Panc1 (cell line): Measurements from ENCODE around the gene SLCO2B1. TPM values are rescaled to one million over a fixed set of nuclear protein-coding genes. Genes with fewer than 3 reads are reported as not detected.

Experiments used
- ATAC-seq: fragments of 200-7000 bp; cut with Tn5 transposase; 2 replicates; pipeline ENCODE4 v1.9.1; 2020; ENCODE audit warnings: mild to moderate bottlenecking, moderate library complexity
- BruUV-seq: library from RNA; stranded (reverse); fragments of 400-500 nt; replicated peaks from 2 replicates; lab custom pipeline; 2021; lab: Mats Ljungman, UMichigan
- CTCF ChIA-PET: fragments of 300-600 bp; sonication (Branson Sonifier 250); formaldehyde crosslinking; loops from one replicate; lab custom pipeline; 2022; ENCODE audit warnings: antibody characterized with exemption; lab: Charles Lee
- POLR2A ChIA-PET: fragments of 300-600 bp; sonication (Branson Sonifier 250); formaldehyde crosslinking; loops from one replicate; lab custom pipeline; 2022; ENCODE audit warnings: antibody characterized with exemption; lab: Charles Lee
- DNase-seq: peaks from one replicate; pipeline ENCODE4 v3.0.0-alpha.2; 2010; ENCODE audit warnings: low read depth, low spot score
- H3K27ac ChIP-seq: 2 replicates; pipeline ENCODE4 v1.5.1; 2011; ENCODE audit warnings: mild to moderate bottlenecking, low read length, inconsistent platforms
- H3K27me3 ChIP-seq: fragments of 200-500 bp; sonication (Bioruptor generic); 2 replicates; pipeline ENCODE4 v1.6.0; 2014; ENCODE audit warnings: low read length, inconsistent platforms; ENCODE audit not compliant: control insufficient read depth, insufficient read depth
- H3K36me3 ChIP-seq: fragments of 200-500 bp; sonication (Bioruptor generic); 2 replicates; pipeline ENCODE4 v1.5.1; 2014; ENCODE audit warnings: inconsistent platforms, mild to moderate bottlenecking, low read length, moderate library complexity; ENCODE audit not compliant: control insufficient read depth, insufficient read depth
- H3K4me1 ChIP-seq: 2 replicates; pipeline ENCODE4 v1.5.1; 2011; ENCODE audit warnings: inconsistent platforms, mild to moderate bottlenecking, low read length, moderate library complexity; ENCODE audit not compliant: control insufficient read depth, insufficient read depth
- H3K4me3 ChIP-seq, 2 experiments: 2 replicates each; pipeline ENCODE4 v1.5.1; 2011 to 2012; ENCODE audit warnings: low read depth in 2 of 2, low read length in 2 of 2, mild to moderate bottlenecking in 2 of 2, inconsistent platforms in 1 of 2, moderate library complexity in 1 of 2
- H3K9me3 ChIP-seq: fragments of 200-500 bp; sonication (Bioruptor generic); 2 replicates; pipeline ENCODE4 v1.5.1; 2014; ENCODE audit warnings: low read depth, mild to moderate bottlenecking, inconsistent platforms, low read length, moderate library complexity; ENCODE audit not compliant: control insufficient read depth, insufficient read depth
- CTCF ChIP-seq: fragments of 450-650 bp; IDR thresholded peaks from 2 replicates; pipeline ENCODE4 v1.5.1; 2017; ENCODE audit warnings: mild to moderate bottlenecking
- POLR2AphosphoS5 ChIP-seq: IDR thresholded peaks from 2 replicates; pipeline ENCODE4 v1.6.1; 2012; ENCODE audit warnings: mild to moderate bottlenecking, low read depth, low read length, moderate library complexity
- SIN3A ChIP-seq: IDR thresholded peaks from 2 replicates; pipeline ENCODE4 v1.6.1; 2012; ENCODE audit warnings: low read depth, mild to moderate bottlenecking, low read length, moderate library complexity, borderline replicate concordance; ENCODE audit not compliant: insufficient read depth
- TCF7L2 ChIP-seq: IDR thresholded peaks from 2 replicates; pipeline ENCODE4 v1.6.1; 2011; ENCODE audit warnings: mild to moderate bottlenecking, low read depth, low read length, inconsistent platforms
- in situ Hi-C: cut with HindIII; loops from 2 replicates; pipeline ENCODE4 v1.10.0; 2016; ENCODE audit warnings: low sequenced_read_pairs, low pct_unique_long_range_greater_than_20kb
- intact Hi-C: fragments of 100-400 bp; cut with micrococcal nuclease; formaldehyde crosslinking; loops from one replicate; pipeline ENCODE4 v1.10.0; 2022; ENCODE audit not compliant: unreplicated experiment
- total RNA-seq: library from RNA; stranded (reverse); gene quantifications from one replicate; pipeline ENCODE4 v1.2.1, GENCODE V29; 2021; ENCODE audit not compliant: unreplicated experiment
- TF ChIP-seq, protein P1 (sequence below), 2 experiments: IDR thresholded peaks; 2 replicates each; pipeline ENCODE4 v1.6.1; 2011 to 2012; ENCODE audit warnings: low read depth in 2 of 2, control low read depth in 1 of 2, low read length in 1 of 2, mild to moderate bottlenecking in 1 of 2, moderate library complexity in 1 of 2; ENCODE audit not compliant: insufficient read depth in 1 of 2

Gene SLCO2B1
- total RNA-seq, 1 experiment from 2014 or later: 0.77 TPM

GRCh38 chr11:75144716-75145014 is 6.2 kb upstream of the SLCO2B1 start:
- ChIA-PET CTCF (interaction anchor here (0.6 to 5.8 kb wide), 21 partner anchors 23 to 559 kb away, joined by 3 to 66 read pairs (median 6); partner anchors contain the start of gene TPBGL), POLR2A (interaction anchor here (0.6 to 0.7 kb wide), 2 partner anchors 44 to 63 kb away, joined by 5 to 10 read pairs; no protein-coding TSS in a partner anchor)
- DNase-seq (no peak), ATAC-seq (no peak)
- no peak for TF ChIP-seq TCF7L2
- intact Hi-C loops: loop anchor here (2.0 to 5.0 kb wide), 2 partner anchors 60 to 122 kb away; no protein-coding TSS in a partner anchor
- Histone ChIP-seq H3K27me3 (peaks cover 2% of the 10 kb centered on the region; the same call in 1 of the 2 replicates), H3K36me3 (no peaks in the 10 kb centered on the region), H3K27ac (no peak overlapping the region), H3K4me1 (peaks cover 10% of the 10 kb centered on the region), H3K9me3 (no peaks in the 10 kb centered on the region), H3K4me3 (no peak overlapping the region)
- no TSS peak for BruUV-seq
- in situ Hi-C loops: no loop called here

GRCh38 chr11:75145196-75145971 is 5.5 kb upstream of the SLCO2B1 start:
- in situ Hi-C loops: no loop called here
- Histone ChIP-seq H3K36me3 (no peaks in the 10 kb centered on the region), H3K4me3 (no peak overlapping the region), H3K4me1 (peaks cover 10% of the 10 kb centered on the region), H3K27me3 (peaks cover 2% of the 10 kb centered on the region; the same call in 1 of the 2 replicates), H3K27ac (no peak overlapping the region), H3K9me3 (no peaks in the 10 kb centered on the region)
- POLR2A ChIA-PET: interaction anchor here (0.6 kb wide), 2 partner anchors 15 to 62 kb away, joined by 3 to 5 read pairs; no protein-coding TSS in a partner anchor
- no peak for DNase-seq
- CTCF ChIA-PET: interaction anchor here (0.6 to 5.8 kb wide), 18 partner anchors 22 to 558 kb away, joined by 3 to 66 read pairs (median 6); partner anchors contain the start of gene TPBGL
- no TSS peak for BruUV-seq
- intact Hi-C loops: loop anchor here (2.0 kb wide), 1 partner anchor 59 kb away; no protein-coding TSS in a partner anchor
- no peak for ATAC-seq
- TF ChIP-seq, protein P1, sequence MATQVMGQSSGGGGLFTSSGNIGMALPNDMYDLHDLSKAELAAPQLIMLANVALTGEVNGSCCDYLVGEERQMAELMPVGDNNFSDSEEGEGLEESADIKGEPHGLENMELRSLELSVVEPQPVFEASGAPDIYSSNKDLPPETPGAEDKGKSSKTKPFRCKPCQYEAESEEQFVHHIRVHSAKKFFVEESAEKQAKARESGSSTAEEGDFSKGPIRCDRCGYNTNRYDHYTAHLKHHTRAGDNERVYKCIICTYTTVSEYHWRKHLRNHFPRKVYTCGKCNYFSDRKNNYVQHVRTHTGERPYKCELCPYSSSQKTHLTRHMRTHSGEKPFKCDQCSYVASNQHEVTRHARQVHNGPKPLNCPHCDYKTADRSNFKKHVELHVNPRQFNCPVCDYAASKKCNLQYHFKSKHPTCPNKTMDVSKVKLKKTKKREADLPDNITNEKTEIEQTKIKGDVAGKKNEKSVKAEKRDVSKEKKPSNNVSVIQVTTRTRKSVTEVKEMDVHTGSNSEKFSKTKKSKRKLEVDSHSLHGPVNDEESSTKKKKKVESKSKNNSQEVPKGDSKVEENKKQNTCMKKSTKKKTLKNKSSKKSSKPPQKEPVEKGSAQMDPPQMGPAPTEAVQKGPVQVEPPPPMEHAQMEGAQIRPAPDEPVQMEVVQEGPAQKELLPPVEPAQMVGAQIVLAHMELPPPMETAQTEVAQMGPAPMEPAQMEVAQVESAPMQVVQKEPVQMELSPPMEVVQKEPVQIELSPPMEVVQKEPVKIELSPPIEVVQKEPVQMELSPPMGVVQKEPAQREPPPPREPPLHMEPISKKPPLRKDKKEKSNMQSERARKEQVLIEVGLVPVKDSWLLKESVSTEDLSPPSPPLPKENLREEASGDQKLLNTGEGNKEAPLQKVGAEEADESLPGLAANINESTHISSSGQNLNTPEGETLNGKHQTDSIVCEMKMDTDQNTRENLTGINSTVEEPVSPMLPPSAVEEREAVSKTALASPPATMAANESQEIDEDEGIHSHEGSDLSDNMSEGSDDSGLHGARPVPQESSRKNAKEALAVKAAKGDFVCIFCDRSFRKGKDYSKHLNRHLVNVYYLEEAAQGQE (IDR thresholded peaks at IDR 0.05; ENCODE audit: insufficient read depth in 1 of 2, low read depth in 2 of 2, low read length in 1 of 2): no peak
- TF ChIP-seq CTCF (no peak), POLR2AphosphoS5 (no peak), TCF7L2 (no peak), SIN3A (no peak)
